Right cardiac atrium (tissue), 5 donors: ENCODE results near the gene H2BW1. TPM values are rescaled to one million over a fixed set of nuclear protein-coding genes. Genes with fewer than 3 reads are reported as not detected.
A peak's percentile ranks its signal among the peaks of the same experiment; 100 is the strongest.
"Not testable (repeated sequence)": the region's sequence is repeated elsewhere in the genome, so short reads cannot be mapped to it uniquely, and the experiment has no call there.

Experiments used
- ATAC-seq, 2 donors: fragments of 200-7000 bp; cut with Tn5 transposase; one replicate each; pipeline versions ENCODE4 v1.8.0 to v1.9.1; 2020; ENCODE audit warnings: moderate library complexity in 2 of 2, mild to moderate bottlenecking in 1 of 2
- DNase-seq, 3 donors: peaks; one replicate each; pipeline ENCODE4 v3.0.0-alpha.2; 2020
- H3K27ac ChIP-seq: one replicate; pipeline ENCODE4 v1.5.1; 2013; ENCODE audit warnings: mild to moderate bottlenecking, low read length, control low read depth, moderate library complexity
- H3K27me3 ChIP-seq: one replicate; pipeline ENCODE4 v1.6.1; 2013; ENCODE audit not compliant: control insufficient read depth, insufficient read depth
- H3K4me1 ChIP-seq: one replicate; pipeline ENCODE4 v1.6.1; 2013; ENCODE audit warnings: low read length; ENCODE audit not compliant: control insufficient read depth, insufficient read depth
- H3K4me3 ChIP-seq: one replicate; pipeline ENCODE4 v1.5.1; 2013; ENCODE audit warnings: low read length, control low read depth
- H3K9me3 ChIP-seq: one replicate; pipeline ENCODE4 v1.6.1; 2013; ENCODE audit warnings: low read length; ENCODE audit not compliant: control insufficient read depth
- WGBS: extraction: QIAGEN DNeasy Blood & Tissue Kit; methylation state at CpG from one replicate; pipeline ENCODE4 v1.1.7; 2013; 5-methylcytosine and 5-hydroxymethylcytosine counted together
- intact Hi-C, 4 donors: fragments of 100-400 bp; cut with DNase I; formaldehyde crosslinking; loops; one replicate each; pipeline versions ENCODE4 v1.11.0 to v1.14.0; 2022 to 2023
- polyA plus RNA-seq: library from polyadenylated mRNA; stranded (reverse); fragments of 200-250 nt; gene quantifications from one replicate; pipeline ENCODE4 v1.2.3, GENCODE V29; 2013
- total RNA-seq, 4 donors: library from RNA; stranded (reverse); fragmentation: NEBNext Ultra II Directional; extraction: Animal tissue kit (Norgen Biotek cat#: 25700); gene quantifications; one replicate each; pipeline ENCODE4 v1.2.1, GENCODE V29; 2021
- donor health status: healthy with polysubstance abuse.
- donor health status: DM: no; HTN: yes; CAD: no.
- donor health status: DM: no; HTN: no; CAD: no.
- donor health status: DM: no; HTN: yes; CAD: no; lungs with severe emphysema.
- donor health status: DM: yes; HTN: yes; CAD: no.

H2BW1 gene
- total and polyA plus RNA-seq, 5 donors: not detected

DNA sequence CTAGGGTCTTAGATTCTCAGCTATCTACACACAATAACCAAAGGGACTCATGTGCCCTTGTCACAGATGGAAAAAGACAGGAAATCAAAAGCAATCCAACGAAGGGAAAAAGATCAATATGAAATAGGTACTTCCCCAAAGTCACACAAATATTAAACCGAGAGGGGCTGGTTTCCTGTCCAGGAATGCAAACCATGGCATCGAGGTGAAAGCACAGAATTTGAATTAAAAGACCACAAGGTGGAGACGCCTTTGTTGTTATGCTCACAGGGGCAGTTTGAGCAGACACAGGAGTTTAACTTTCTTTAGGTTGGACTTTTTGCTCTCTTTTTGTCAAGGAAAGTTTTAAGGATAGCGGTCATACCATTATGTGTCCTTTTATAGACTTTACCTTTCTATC lies 14.3 kb downstream of the H2BW1 start:
- WGBS: 45% methylated on average over 5 of the region's 5 CpGs

DNA sequence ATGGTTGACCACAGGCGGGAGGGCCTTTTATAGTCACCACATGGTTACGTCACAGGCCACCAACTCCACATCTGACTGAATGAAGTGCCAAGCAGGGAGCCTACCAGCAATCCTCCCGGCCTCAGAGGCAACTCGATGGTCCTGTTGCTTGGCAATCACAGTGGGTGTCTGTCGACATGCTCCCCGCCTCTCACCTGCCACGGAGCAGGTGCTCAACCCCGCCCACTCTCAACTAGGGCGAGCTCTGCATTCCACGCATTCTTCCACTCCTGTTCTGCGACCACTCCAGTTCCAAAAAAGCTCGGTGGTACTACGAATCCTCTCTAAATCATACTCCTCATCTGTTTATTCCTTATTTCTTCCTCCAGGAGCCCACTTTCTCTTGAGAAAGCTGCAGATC lies 30.0 kb downstream of the H2BW1 start:
- WGBS: no CpG with 5 or more reads among the region's 13 CpGs
- intact Hi-C loops, H3K27me3 ChIP-seq, H3K9me3 ChIP-seq, ATAC-seq, H3K4me1 ChIP-seq, DNase-seq, H3K27ac ChIP-seq, H3K4me3 ChIP-seq: not testable (repeated sequence)

More for the DNA sequence above, 14.3 kb downstream of the H2BW1 start:
- ATAC-seq (no peak), DNase-seq (no peak)
- Histone ChIP-seq H3K9me3 (no peaks in the 10 kb centered on the region), H3K27me3 (no peaks in the 10 kb centered on the region), H3K27ac (no peak overlapping the region), H3K4me1 (no peaks in the 10 kb centered on the region), H3K4me3 (no peak overlapping the region)
- intact Hi-C loops: no loop called here

DNA sequence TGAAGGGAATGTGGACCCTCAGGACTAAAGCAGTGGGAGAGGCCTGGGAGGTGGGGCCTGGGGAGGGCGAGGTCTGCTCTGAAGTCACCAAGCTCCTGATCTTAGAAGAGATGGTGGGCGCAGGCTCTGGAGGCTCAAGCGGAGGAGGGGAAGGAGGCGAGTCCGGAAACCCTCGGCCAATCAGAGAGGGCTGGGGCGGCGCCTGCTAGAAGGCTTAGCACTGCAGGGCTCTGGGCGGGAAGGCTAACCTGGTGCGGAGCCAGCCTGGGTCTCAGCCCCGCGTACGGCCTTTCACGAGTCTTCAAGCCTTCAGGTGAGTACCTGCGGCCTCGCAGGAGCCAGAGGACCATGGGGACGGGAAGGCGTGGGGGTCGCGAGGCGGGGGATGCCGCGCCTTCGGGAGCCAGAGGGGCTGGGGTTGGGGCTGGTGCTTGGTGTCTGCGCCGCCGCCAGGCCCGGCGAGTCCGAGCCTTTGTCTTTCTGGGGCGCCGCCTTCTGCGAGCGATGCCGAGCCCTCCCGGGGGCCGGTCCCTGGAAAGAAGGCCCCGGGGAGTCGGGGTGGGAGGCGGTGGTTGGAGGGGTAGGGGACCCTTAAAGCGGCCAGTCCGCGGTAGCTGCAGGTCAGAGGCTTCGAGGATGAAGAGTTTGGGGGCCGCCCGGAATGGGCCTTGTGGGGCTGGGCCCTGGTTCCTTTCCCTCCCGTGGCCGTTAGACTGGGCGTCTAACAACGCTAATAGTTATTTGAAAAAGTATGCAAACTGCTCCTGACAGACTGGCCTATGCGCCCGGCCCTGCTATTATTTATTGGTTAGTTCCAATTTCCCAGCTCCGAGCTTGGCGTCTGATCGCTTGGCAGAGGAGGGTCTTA lies 50.9 kb downstream of the H2BW1 start, which contains the start of gene TMSB15B:
Gene TMSB15B, plus strand, starts transcription at position 217 of the 868 bp plus-strand sequence.
- intact Hi-C loops: not testable (repeated sequence)

More for the DNA sequence above, 50.9 kb downstream of the H2BW1 start, which contains the start of gene TMSB15B:
- H3K4me1 ChIP-seq, H3K27me3 ChIP-seq, H3K4me3 ChIP-seq, DNase-seq, H3K9me3 ChIP-seq, H3K27ac ChIP-seq: not testable (repeated sequence)
- peak; percentile 96 to 97 for ATAC-seq
- no CpG with 5 or more reads among the region's 55 CpGs for WGBS

Other genes starting within 250 kb of the H2BW1 start
- gene PLP1, start 236.9 kb downstream of the H2BW1 start, total RNA-seq: 10 to 100 TPM; 14.0 to 33.0 (median 27.4) TPM
- gene PLP1, start 236.9 kb downstream of the H2BW1 start, polyA plus RNA-seq: 25.9 TPM
- 10 to 100 TPM; 18.2 to 28.3 (median 22.4) TPM for gene RAB9B, start 181.5 kb downstream of the H2BW1 start, total RNA-seq
- gene RAB9B, start 181.5 kb downstream of the H2BW1 start, polyA plus RNA-seq: 11.5 TPM
- gene TMSB15B, start 51.1 kb downstream of the H2BW1 start, total RNA-seq: 1 to 10 TPM in 3 of 4 donors, under 1 TPM in 1; 0.74 to 2.1 (median 1.6) TPM
- gene TMSB15B, start 51.1 kb downstream of the H2BW1 start, polyA plus RNA-seq: 2.8 TPM
- not detected for gene H2BW2, start 26.2 kb upstream of the H2BW1 start, total RNA-seq
- not detected for gene H2BW2, start 26.2 kb upstream of the H2BW1 start, polyA plus RNA-seq
- gene TMSB15C, start 62.5 kb upstream of the H2BW1 start, total RNA-seq: 1 to 10 TPM in 2 of 4 donors, under 1 TPM in 2; 0.40 to 1.4 (median 0.99) TPM
- gene TMSB15C, start 62.5 kb upstream of the H2BW1 start, polyA plus RNA-seq: 0.52 TPM
- 1 to 10 TPM in 2 of 4 donors, under 1 TPM in 2; 0.49 to 1.6 (median 0.98) TPM for gene ZCCHC18, start 98.8 kb upstream of the H2BW1 start, total RNA-seq
- 0.70 TPM for gene ZCCHC18, start 98.8 kb upstream of the H2BW1 start, polyA plus RNA-seq
- gene SLC25A53, start 143.3 kb upstream of the H2BW1 start, total RNA-seq: 10 to 100 TPM; 10.2 to 14.7 (median 12.8) TPM
- gene SLC25A53, start 143.3 kb upstream of the H2BW1 start, polyA plus RNA-seq: 7.8 TPM
- 10 to 100 TPM; 11.9 to 14.6 (median 13.4) TPM for gene FAM199X, start 152.7 kb upstream of the H2BW1 start, total RNA-seq
- gene FAM199X, start 152.7 kb upstream of the H2BW1 start, polyA plus RNA-seq: 6.8 TPM
- not detected for gene ESX1, start 241.2 kb upstream of the H2BW1 start, total RNA-seq
- gene ESX1, start 241.2 kb upstream of the H2BW1 start, polyA plus RNA-seq: not detected